Effector CD8-positive, alpha-beta T cell (primary cell): ENCODE results near the gene LRIT1.
"Not testable (repeated sequence)": the region's sequence is repeated elsewhere in the genome, so short reads cannot be mapped to it uniquely, and the experiment has no call there.

Experiments
- DNase-seq: peaks from one replicate; lab custom pipeline; 2025; lab: John Stamatoyannopoulos, UW
- total RNA-seq, 4 experiments: gene quantifications; one replicate each; lab custom pipeline; 2026; lab: John Stamatoyannopoulos, UW

LRIT1 gene, protein sequence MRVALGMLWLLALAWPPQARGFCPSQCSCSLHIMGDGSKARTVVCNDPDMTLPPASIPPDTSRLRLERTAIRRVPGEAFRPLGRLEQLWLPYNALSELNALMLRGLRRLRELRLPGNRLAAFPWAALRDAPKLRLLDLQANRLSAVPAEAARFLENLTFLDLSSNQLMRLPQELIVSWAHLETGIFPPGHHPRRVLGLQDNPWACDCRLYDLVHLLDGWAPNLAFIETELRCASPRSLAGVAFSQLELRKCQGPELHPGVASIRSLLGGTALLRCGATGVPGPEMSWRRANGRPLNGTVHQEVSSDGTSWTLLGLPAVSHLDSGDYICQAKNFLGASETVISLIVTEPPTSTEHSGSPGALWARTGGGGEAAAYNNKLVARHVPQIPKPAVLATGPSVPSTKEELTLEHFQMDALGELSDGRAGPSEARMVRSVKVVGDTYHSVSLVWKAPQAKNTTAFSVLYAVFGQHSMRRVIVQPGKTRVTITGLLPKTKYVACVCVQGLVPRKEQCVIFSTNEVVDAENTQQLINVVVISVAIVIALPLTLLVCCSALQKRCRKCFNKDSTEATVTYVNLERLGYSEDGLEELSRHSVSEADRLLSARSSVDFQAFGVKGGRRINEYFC
- 0 reads per million in 4 experiments for total RNA-seq

DNA sequence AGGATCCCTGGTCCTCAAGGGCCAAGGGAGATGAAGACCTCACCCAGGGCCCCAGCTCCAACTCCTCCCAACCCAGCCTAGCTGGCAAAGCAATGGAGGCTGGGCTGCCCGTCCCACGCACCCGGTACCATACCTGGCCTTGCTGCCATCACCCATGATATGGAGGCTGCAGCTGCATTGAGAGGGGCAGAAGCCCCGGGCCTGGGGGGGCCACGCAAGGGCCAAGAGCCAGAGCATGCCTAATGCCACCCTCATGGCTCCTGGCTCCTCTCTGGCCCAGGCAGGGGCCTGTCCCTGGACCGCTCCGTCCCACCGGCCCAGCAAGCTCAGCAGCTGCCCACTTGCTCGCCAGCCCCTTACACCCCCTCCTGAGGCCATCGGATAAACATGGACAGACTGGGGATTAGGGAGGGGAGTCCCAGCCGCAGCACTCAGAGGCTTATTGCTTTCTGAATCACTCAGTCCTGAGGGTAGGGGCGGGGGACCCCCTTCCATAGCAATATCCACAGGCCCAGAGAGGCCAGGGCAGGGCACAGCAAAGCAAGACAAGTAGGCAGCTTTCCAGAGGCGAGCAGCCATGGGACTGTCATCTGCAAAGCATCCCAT, at the start of gene LRIT1:
TSS of gene LRIT1 (minus strand) at position 362 of the 606 bp plus-strand sequence. CDS start at position 255, 107 bp downstream.
- DNase-seq, result no peak

DNA sequence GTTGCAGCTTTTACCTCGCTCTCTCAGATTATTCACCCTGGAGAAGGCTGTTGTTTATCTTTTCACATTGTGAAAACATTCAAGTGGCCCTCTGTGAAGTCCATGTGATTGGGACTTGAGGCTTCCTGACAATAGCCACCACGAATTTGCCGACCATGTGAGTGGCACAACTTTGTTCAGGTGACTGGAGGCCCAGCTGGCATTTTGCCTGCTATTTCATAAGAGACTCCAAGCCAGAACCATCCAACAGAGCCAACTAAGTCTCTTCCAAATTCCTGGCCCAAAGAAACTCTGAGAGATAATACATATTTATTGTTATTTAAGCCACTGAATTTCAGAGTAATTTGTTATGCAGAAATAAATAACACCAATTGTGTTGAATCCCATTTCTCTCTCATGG, 48.9 kb upstream of the LRIT1 start:
- no peak for DNase-seq

DNA sequence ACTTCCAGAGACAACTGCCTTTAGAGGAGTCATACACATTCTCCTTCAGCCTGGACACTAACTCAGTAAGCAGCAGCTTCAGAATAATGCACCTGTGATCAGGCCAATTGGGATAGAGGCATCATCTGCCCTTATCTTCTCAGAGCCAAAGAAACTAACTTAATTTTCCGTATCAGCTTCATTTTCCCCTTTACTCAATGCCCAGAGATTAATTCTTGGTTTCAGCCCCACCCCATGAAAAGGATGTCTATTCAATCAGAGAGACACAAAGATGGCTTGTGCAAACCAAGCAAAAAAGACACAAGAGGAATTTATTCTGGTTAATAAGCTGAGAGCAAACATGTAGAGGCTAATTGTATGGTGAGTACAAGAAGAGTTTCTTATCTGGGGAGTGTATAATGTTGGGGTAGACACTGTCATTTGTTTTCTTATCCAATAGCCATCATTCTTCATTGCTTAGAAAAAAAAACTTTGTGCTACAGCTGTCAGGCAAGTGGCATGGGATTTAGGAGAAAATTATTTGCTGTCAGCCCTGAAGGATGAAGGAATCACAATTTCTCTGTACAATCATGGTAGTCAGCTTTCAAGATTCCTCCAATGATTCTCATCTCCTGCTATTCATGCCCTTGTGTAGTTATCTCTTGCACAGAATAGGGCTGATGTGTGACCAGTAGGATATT, 48.3 kb upstream of the LRIT1 start:
- no peak for DNase-seq

DNA sequence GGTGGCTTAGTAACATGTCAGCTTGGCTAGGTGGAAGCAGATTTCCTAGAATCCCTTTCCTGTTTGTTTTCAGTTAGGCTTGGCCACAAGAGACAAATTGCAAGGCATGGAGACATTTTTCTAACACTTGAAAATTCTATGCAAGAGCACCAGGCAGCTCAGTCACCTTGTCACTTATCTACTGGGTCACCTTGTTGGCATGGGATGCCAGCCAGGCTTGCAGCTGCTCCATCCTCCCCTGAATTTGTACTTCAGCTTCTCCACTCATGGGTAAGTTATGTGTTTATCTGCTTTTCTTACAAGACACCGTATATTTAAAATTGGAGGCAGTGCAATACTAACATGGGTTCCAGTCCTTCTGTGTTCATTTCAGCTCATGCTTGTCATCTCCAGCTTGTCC, 46.8 kb upstream of the LRIT1 start:
- DNase-seq, result no peak

DNA sequence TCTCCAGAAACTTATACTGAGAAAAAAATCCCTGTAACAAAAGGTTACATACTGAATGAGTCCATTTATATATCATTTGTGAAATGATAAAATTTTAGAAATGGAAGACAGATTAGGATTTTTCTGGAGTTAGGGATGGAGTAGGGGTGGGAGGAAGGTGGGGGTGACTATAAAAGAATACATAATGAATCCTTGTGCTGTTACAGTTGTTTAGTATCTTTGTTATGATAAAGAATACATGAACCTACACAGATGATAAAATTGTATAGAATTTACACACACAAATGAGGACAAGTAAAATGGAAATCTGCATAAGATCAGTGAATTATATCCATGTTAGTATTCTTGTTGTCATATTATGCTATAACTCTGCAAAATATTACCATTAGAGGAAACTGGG, 45.3 kb upstream of the LRIT1 start:
- no peak for DNase-seq

DNA sequence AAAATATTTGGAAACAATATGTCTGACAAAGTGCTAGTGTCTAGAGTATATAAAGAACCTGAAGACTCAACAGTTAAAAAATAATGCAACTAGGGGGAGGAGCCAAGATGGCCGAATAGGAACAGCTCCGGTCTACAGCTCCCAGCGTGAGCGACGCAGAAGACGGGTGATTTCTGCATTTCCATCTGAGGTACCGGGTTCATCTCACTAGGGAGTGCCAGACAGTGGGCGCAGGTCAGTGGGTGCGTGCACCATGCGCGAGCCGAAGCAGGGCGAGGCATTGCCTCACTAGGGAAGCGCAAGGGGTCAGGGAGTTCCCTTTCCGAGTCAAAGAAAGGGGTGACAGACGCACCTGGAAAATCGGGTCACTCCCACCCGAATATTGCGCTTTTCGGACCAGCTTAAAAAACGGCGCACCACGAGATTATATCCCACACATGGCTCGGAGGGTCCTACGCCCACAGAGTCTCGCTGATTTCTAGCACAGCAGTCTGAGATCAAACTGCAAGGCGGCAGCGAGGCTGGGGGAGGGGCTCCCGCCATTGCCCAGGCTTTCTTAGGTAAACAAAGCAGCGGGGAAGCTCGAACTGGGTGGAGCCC, 38.6 kb upstream of the LRIT1 start:
- DNase-seq, result not testable (repeated sequence)

DNA sequence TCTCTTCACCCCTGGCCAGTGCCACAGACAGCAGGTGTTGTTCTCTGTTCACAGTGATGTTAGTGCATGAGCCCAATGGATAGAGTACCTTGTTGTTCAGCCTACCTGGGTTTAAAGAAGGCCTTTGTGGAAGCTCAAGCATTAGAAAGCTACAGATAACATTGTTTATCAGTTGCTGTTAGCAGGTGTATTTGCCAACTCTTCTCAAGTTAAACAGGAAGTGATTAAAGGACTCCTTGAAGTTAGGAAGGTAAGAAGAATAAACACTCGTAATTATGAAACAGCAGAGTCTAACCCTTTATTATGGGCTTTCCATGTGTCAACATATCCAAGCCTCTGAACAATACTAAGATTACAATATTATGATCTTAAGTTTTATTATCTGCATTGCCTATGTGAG, 29.4 kb upstream of the LRIT1 start:
- no peak for DNase-seq

DNA sequence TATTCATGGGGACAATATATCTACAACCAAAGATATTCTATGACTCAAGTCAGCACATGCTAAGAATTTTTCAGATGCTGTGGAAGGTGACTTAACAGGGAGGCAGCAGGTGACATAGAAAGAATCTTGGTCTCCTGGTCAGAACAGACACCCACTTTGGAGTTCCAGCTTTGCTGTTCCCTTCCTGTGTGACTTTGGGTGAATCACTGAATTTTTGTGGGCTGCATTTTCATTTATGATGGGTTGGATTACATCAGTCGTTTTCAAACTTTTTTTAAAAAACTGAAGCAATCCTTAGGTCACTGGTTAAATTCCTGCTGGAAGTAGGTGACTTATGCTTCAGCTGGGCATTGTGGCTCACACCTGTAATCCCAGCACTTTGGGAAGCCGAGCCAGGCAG, 28.4 kb upstream of the LRIT1 start:
- DNase-seq, result no peak

DNA sequence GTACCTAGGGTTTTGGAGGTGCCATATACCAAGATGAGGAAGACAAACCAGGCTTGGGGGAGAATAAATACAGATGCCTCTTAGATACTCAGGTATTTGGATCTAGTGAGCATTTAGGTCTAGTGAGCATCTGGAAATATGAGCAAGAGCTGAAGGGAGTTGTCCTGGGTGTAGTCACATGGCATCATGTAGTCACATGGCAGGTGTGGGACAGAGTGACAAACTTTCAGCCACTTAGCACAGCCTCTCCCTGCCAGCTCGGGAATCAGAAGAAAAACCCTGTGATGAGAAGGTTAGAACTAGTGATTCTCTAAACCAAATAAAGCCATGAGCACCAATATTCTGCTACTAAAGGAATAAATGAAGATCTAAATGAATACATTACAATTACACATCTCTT, 27.8 kb upstream of the LRIT1 start:
- DNase-seq, result no peak

DNA sequence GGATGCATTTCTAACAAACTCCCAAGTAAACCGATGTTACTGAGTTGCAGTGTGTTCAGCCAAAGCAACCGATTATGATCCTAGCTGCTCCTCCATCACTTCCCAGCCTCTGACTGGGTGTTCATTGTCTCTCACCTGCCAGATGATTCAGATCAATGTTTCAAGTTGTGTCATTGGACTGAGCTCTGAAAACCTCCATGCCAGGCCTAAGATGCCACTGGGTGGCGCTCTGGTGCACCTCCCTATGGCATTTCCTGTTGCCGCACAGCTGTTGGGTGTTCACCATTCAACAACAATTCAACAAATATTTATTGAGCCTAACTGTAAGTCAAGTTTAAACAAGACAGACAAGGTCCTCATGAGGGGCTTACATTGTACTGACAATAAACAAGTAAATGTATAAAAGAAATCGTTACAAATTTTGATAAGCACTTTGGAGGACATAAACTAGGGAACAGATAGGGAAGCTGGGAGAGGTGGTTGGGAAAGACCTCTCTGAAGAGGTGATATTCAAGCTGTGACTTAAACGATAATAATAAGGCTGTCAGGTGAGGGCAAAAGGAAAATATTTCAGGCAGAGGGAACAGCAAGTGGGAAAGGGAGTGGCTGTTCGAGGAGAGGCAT, 26.3 kb upstream of the LRIT1 start:
- peak; percentile 8 for DNase-seq

DNA sequence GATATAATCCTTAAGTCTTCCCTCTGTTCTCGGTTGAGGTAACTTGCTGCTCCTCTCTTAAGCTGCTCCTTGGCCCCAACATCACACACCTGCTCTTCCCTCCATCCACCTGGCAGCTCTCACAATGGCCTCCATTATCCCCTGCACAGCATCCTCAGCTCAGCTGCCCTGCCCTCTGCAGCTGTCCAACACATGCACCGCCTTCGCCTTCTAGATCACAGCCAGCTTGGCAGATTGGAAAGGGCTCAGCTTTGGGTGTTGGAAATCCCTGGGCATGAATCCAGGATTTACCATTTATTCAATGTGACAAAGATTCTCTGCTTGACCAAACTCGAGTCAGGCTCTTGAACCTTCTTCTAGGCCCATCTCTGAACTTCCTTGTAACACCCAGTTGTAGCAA, 24.1 kb upstream of the LRIT1 start:
- DNase-seq, result no peak

DNA sequence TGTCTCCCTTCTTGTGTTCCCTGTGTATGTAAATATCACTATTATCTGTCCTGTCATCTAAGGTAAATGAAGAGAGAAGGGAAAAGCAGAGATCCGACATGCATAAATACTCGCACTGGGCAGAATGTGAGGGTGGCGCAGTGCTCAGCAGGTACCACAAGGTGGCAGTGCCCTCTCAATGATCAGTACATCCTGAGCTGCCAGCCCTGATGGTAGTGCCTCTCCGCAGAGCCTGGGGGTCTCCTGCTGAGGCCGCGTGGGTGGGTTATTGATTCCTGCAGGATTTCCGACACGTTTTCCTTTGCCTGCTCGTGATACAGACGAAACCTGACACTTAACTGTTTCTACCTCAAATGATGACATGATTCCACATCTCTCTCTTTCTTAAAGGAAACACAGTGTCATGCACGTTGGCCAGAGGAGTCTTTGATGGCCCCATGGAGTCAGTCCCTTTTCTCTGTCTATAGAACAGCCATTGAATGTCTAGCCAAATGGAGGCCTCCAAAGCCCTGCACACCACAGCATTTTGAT, 23.3 kb upstream of the LRIT1 start:
- peak; percentile 49 for DNase-seq

DNA sequence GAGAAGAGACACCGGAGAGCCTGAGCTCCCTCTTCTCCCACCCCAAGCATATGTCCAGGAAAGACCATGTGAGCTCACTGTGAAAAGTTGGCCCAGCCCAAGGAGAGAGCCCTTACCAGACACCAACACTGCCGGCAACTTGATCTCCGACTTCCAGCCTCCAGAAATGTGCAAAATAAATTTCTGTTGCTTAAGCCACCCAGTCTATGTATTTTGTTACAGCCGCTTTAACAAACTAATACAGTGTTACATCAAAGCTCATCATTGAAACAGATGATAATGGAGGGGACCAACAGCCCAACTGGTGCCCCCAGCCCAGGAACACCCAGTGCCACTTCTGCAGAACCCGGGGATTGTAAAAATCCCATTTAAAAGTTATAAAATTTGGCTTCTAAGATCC, 22.4 kb upstream of the LRIT1 start:
- no peak for DNase-seq

DNA sequence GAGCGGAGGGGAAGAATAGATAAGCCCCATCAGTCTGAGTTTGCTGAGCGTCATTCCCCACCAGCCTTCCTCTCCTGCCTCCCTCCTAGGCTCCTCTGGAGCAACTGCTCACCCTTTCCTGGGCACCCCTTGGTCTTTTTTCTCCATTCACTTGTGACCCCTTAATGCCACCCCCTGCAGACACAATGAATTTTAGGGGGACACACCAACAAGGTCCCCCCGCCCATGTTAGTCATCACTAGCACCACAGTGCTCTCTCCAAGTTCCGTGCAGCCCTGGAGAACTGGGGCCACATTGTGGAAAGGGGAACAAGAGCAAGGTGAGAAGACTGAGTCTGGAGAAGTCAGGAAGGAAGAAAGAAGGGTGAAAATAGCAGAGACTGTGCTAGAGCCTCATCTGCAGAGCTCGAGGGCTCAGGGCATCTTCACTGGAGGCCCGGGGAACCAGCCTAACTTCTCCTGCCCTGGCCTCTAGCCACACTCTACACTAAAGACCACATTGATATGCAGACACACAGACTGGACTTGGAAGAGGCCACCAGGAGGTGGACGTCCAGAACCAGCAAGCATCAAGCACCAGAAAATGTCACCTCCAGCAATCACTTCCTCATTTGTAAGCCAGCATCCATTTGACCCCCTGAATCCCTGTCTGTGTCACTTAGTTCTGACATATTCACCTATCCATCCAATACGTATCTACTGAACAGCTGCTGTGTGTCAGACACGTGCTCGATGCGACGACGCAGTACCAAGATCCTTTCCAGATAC, 21.0 kb upstream of the LRIT1 start:
- DNase-seq, result no peak

DNA sequence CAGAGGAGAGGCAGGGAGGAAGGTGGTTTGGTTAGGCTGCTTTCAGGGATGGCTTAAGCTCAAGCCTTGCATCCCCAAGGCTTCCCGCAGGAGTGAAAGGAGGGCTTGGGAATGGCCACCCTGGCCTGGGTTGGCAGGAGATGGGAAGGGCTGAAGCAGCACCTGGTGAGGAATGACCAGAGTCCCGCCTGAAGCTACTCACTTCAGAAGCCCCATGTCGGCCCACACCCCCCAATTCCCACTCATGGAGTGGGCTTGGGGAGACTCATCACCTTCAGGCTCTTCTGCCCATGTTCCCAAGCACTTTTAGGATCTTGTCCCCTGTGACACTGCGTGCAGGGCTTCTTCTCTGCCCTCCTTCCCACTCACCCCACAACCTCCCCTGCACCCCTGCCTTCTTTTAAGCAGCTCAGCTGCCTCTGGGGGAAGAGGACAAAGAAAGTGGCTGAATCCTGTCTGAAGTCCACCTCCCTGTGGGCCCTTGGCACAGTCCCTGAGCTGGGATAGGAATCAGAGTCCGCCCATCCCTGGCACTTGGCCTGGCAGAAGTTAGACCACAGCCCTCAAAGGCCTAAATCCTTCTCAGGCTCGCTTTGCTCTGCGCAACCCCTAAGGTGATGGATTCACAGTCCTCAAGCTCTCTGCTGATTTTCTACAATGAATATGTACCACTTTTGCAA, 20.0 kb upstream of the LRIT1 start:
- no peak for DNase-seq

DNA sequence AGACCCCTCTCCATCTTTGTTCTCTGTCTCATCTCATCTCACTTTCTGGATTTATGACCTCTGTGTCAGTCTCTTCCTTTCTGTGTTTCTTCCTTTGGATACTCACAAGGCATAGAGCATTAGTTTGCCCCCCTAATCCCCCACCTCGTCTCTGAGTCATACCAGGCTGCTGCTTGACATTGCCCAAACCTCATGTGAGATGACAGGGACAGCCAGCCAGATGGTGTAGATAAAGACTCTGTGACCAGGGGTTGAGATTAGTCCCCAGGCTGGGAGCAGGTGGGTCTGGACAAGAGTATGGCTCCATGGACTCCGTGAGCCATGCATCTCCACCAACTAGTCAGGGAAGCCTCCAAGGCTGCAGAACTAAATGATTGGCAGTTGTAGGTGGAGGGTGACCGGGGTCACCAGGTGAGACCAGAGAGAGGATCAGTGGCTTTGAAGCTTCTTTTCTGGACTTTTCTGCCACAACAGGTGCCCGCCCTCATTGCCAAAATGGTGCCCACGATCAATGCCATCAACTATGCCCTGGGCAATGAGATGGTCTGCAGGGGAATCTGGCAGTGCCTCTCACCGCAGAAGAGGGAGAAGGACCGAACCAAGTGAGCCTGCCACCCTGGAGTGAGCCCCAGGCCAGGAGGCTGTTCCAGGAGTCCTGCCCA, 16.8 kb upstream of the LRIT1 start:
- DNase-seq, result no peak

DNA sequence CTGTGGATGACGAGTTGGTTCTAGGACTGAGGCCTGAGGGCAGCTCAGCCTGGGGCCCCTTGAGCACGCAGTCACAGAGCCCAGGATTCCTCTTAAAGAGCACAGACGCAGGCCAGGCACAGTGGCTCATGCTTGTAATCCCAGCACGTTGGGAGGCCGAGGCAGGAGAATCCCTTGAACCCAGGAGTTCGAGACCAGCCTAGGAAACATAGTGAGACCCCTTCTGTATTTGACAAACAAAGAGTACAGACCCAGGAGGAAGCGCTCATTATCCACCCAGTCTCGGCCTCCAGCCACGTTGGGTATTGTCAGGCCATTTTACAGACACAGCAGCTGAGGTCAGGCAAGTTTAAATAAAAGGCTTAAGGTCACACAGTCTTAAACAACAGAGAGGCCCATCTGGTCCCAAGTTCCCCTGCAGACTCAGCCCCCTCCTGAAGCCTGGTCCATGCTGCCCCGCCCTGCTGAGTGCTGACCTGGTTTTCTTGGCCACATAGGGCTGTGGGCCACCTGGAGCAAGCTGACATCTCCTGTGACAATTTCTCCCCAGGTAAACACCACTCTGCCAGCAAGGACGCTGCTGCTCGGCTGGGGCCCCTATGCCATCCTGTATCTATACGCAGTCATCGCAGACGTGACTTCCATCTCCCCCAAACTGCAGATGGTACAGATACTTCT, 16.1 kb upstream of the LRIT1 start:
- DNase-seq, result no peak

DNA sequence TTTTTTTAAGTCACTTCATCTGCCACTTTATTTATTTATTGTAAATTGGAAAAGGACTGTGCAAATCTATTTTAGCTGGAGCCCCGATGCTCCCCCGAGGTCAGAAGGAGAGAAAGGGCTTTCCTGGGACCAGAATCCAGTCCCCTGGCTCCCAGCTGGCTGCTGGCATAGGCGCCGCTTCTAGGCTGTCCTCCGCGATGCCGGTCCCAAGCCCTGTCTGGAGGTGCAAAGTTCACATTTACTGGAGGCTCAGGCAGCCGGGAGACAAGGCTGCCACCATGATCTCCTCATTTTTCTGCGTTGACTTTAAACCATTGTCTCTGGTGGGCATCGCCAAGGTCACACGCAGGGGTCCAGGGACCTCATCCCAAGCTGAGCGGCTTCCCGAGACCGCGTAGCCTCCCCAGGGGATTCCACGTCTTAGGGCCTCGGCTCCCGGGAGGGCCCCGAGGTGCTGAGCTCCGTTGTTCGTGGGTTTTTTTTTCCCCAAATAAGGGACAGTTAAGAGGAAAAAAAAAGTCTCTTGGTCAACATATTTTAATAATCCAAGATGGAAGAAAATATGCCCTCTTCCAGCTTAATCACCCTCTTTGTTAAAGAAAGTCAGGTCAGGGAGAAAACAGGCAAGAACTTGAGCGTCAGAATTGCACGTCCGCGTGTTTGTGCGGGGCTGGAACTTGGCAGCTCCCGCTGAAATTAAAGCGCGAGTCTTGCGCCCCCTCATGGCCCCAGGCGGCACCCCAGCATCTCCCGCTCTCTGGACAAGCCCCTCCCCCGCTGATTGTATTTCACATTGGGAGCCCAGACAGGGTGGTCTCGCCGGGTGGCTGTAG, 15.4 kb upstream of the LRIT1 start:
- peak; percentile 1 for DNase-seq
